H54 (cell line): ENCODE results near the gene THSD8.

Experiments used
- DNase-seq: peaks from one replicate; pipeline ENCODE4 v3.0.0; 2011; ENCODE audit warnings: low spot score, mixed read lengths; ENCODE audit not compliant: insufficient read length
- FAIRE-seq: peaks from 3 replicates; lab custom pipeline; 2011; peaks lifted over from hg19 to GRCh38; lab: Jason Lieb, UNC
- POLR2A ChIP-seq: IDR thresholded peaks from 2 replicates; pipeline ENCODE4 v1.6.1; 2011; ENCODE audit warnings: low read depth, mild to moderate bottlenecking, low read length

The THSD8 gene

GRCh38 chr19:12784871-12785430 lies 16.9 kb upstream of the THSD8 start:
- FAIRE-seq, result no peak
- no peak for DNase-seq
- no peak for TF ChIP-seq POLR2A

GRCh38 chr19:12785431-12786031 lies 16.3 kb upstream of the THSD8 start:
- no peak for FAIRE-seq

DNA sequence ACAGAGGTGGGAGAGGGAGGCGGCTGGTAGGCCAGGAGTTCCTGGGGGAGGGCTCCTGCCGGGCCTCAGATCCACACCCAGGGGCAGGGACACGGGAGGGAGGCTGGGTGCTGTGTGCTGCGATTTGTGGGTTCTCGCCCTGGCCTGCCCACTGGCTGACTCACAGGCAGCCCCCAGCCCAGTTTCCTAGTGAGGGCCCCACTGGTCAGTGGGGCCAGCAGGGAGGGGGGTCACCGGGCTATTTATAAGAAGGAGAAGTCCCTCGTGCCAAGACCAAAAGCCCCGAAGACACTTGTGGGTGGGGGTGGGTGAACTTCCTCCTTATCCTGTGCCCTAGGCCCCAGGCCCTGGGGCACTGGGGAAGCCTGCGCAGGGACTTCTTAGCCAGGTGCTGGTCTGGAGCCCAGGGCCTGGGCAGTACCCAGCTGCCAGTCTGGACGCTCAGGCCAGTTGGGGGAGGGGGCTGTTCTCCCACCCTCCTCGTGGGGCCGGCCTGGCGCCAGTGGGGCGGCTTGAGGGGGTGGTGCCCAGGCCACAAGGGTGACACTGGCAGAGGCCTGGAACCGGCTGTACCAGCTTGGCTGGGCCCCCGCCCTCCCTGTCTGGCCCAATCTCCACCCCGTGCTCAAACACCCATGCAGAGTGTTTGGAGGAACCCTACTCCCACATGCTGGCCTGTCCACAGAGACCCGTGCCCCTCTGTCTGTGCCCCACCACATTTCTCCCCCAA lies 15.6 kb upstream of the THSD8 start:
- no peak for TF ChIP-seq POLR2A
- FAIRE-seq (no peak), DNase-seq (no peak)

More at GRCh38 chr19:12785431-12786031, 16.3 kb upstream of the THSD8 start:
- no peak for DNase-seq
- TF ChIP-seq POLR2A, result no peak

DNA sequence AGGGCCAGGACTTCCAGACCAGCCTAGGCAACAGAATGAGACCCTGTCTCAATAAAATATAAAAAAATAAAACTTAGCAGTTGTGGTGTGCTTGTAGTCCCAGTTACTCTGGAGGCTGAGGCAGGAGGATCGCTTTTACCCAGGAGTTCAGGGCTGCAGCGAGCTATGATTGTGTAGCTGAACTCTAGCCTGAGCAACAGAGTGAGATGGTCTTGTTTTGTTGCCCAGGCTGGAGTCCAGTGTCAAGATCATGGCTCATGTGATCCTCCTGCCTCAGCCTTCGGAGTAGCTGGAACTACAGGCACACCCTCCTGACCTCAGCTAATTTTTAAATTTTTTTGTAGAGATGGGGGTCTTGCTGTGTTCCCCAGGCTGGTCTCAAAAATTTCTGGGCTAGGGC lies 14.9 kb upstream of the THSD8 start:
- no peak for FAIRE-seq

DNA sequence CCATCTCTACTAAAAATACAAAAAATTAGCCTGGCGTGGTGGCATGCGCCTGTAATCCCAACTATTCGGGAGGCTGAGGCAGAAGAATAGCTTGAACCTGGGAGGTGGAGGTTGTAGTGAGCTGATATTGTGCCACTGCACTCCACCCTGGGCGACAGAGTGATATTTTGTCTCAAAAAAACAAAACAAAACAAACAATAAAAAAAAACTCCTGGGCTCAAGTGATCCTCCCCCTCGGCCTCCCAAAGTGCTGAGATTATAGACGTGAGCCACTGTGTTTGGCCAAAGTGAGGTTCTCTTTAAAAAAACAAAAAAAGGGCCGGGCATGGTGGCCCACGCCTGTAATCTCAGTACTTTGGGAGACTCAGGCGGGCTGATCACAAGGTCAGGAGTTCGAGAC lies 14.4 kb upstream of the THSD8 start:
- DNase-seq (no peak), FAIRE-seq (no peak)
- TF ChIP-seq POLR2A, result no peak

More for the DNA sequence above, 14.9 kb upstream of the THSD8 start:
- no peak for DNase-seq
- no peak for TF ChIP-seq POLR2A

DNA sequence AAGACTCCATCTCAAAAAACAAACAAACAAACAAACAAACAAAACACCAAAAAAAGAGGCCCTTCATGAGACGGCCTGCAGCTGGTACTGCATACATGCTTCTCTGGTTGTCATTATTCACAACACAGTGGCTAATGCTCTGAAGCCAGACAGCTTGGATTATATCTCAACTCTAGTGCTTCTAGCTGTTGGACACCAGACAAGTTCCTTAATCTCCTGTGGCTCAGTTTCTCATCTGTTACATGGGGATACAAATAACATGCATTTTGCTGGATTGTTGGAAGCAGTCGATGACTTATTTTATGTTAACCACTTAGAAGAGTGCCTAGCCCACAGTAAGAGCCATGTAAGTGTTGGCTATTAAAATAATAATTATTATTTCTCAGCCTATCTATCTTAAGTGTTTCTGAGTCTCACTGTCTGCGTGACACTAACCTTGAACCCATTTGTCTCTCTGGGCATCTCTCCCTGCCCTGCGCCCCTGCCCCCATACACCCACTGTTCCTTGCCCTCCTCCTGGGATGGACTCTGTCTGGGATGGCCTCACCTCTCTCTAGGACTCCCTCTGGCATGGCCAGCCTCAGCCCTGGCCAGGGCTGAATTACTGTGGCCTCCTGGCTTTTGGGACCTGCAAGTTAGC lies 13.7 kb upstream of the THSD8 start:
- DNase-seq (no peak), FAIRE-seq (no peak)
- TF ChIP-seq POLR2A, result no peak

- DNase-seq (no peak), FAIRE-seq (no peak)
- peak; percentile 24; the same call in 1 of the 2 replicates for TF ChIP-seq POLR2A
Measured at GRCh38 chr19:12788682-12789097, 13.2 kb upstream of the THSD8 start.

DNA sequence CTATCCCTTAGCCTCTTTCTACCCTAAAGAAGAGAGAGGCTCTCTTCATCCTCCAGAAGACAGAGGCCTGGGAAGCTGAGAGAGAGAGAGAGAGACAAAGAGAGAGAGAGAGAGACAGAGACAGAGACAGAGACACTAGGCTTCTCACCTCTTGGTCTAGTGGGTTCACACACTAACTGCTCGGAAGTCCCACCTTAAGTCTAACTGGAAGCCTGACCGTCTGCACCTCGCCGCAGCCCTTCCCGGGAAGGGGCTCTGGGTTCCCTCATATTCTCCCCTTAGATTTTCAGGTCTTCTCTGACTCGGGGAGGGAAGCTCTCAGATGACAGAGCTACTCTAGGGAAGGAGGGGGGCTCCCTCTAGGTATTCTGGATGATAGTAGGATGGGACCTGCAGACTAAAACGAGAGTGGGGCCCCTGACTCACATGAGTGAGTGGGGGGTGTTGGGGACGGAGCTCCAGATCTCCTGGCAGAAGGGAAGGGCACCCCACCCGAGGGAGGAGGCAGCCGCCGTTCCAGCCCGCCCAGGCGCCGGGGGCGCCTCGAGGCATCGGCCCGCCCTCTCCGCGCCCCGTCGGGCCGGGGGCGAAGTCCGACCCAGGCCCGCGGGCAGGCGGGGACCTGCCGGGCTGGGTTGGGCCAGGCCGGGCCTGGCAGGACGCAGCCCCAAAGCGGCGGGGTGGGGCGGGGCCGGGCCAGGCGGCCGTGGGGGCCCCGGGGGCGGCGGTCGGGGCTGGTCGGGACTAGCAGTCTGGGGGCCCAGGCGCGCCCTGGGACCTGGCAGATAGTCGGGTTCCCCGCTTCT lies 12.6 kb upstream of the THSD8 start:
- DNase-seq, result no peak
- no peak for TF ChIP-seq POLR2A
- FAIRE-seq, result no peak

- no peak for FAIRE-seq
- TF ChIP-seq POLR2A, result 0 out of 2 replicates have a peak, but pooled peaks have one; percentile 23
- peak; percentile 92 for DNase-seq
Measured at GRCh38 chr19:12789904-12790619, 11.8 kb upstream of the THSD8 start.

- DNase-seq (no peak), FAIRE-seq (no peak)
- no peak for TF ChIP-seq POLR2A
Measured at GRCh38 chr19:12790628-12791344, 11.1 kb upstream of the THSD8 start.

- DNase-seq (peak; percentile 91), FAIRE-seq (no peak)
- TF ChIP-seq POLR2A, result peak; percentile 100
Measured at GRCh38 chr19:12791345-12792050, 10.4 kb upstream of the THSD8 start, which contains the start of gene JUNB. Gene JUNB (plus strand): TSS chr19:12791486. CDS start chr19:12791772, 286 bp downstream.
